Measurements from ENCODE around the gene SAP30.

DNA sequence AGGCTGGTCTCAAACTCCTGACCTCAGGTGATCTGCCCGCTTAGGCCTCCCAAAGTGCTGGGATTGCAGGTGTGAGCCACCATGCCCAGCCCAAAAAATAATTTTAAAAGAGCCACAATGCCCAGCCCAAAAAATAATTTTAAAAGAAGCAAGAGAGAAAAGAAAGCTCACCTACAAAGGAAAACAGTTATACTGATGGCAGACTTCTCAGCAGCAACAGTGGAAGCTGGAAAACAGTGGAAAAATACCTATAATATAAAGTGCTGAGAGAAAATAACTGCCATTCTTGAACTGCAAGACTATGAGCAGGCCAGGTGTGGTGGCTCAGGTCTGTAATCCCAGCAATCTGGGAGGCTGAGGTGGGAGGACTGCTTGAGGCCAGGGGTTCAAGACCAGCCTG lies 23.3 kb upstream of the SAP30 start:
- TF ChIP-seq, protein P1, sequence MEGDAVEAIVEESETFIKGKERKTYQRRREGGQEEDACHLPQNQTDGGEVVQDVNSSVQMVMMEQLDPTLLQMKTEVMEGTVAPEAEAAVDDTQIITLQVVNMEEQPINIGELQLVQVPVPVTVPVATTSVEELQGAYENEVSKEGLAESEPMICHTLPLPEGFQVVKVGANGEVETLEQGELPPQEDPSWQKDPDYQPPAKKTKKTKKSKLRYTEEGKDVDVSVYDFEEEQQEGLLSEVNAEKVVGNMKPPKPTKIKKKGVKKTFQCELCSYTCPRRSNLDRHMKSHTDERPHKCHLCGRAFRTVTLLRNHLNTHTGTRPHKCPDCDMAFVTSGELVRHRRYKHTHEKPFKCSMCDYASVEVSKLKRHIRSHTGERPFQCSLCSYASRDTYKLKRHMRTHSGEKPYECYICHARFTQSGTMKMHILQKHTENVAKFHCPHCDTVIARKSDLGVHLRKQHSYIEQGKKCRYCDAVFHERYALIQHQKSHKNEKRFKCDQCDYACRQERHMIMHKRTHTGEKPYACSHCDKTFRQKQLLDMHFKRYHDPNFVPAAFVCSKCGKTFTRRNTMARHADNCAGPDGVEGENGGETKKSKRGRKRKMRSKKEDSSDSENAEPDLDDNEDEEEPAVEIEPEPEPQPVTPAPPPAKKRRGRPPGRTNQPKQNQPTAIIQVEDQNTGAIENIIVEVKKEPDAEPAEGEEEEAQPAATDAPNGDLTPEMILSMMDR (IDR thresholded peaks at IDR 0.05) = no peak
- TF ChIP-seq POLR2A (IDR thresholded peaks at IDR 0.05) = no peak

Data from uterus (tissue), 2 donors.